Tibial nerve (tissue), 4 donors: ENCODE data around the gene ANKRD6.

Experiments used
- EP300 ChIP-seq, 2 donors: sonication (generic); formaldehyde crosslinking; IDR thresholded peaks; one replicate each; pipeline ENCODE4 v1.6.1; 2017; ENCODE audit warnings: antibody characterized with exemption in 2 of 2, mild to moderate bottlenecking in 1 of 2
- POLR2A ChIP-seq, 2 donors: fragments of 450-650 bp; IDR thresholded peaks; one replicate each; pipeline ENCODE4 v1.6.1; 2017; ENCODE audit warnings: antibody characterized with exemption in 2 of 2, mild to moderate bottlenecking in 2 of 2, moderate library complexity in 2 of 2
- TF ChIP-seq, protein P1 (sequence below), 5 experiments: fragments of 200-600 bp in 3 of 5; fragments of 450-650 bp in 2 of 5; sonication (generic) in 3 of 5; IDR thresholded peaks; one replicate each; pipeline ENCODE4 v1.5.1; 2016 to 2019; ENCODE audit warnings: antibody characterized with exemption in 5 of 5, mild to moderate bottlenecking in 3 of 5, moderate library complexity in 2 of 5

DNA sequence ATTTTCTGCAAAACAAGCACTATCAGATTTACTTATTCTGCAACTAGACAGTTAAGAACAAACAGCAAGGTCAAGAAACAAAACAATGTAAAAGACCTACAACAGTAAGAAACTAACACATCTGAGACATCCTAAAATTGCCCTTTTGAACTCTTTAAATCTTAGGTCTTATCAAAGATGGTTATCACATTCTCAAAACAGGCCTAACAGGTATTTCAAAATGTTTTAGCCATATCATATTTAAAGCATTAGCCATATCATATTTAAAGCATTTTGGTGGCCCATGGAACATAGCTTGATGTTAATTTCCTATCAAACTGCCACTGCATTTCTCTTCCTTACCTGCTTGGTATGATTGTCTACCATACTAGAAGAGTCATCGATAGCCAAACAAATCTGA, 216.7 kb downstream of the ANKRD6 start:
- TF ChIP-seq, protein P1, sequence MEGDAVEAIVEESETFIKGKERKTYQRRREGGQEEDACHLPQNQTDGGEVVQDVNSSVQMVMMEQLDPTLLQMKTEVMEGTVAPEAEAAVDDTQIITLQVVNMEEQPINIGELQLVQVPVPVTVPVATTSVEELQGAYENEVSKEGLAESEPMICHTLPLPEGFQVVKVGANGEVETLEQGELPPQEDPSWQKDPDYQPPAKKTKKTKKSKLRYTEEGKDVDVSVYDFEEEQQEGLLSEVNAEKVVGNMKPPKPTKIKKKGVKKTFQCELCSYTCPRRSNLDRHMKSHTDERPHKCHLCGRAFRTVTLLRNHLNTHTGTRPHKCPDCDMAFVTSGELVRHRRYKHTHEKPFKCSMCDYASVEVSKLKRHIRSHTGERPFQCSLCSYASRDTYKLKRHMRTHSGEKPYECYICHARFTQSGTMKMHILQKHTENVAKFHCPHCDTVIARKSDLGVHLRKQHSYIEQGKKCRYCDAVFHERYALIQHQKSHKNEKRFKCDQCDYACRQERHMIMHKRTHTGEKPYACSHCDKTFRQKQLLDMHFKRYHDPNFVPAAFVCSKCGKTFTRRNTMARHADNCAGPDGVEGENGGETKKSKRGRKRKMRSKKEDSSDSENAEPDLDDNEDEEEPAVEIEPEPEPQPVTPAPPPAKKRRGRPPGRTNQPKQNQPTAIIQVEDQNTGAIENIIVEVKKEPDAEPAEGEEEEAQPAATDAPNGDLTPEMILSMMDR (IDR thresholded peaks at IDR 0.05), result no peak
- TF ChIP-seq POLR2A (IDR thresholded peaks at IDR 0.05) (no peak), EP300 (IDR thresholded peaks at IDR 0.05) (no peak)
